ENCODE results near the gene LBHD2. TPM values are rescaled to one million over a fixed set of nuclear protein-coding genes. Genes with fewer than 3 reads are reported as not detected.

Gene LBHD2
- total and polyA plus RNA-seq, 2 of the 13 experiments (the other 11 are each of a cell fraction or from before 2014, with no cell fraction given), result 0.67 to 1.00 TPM

DNA sequence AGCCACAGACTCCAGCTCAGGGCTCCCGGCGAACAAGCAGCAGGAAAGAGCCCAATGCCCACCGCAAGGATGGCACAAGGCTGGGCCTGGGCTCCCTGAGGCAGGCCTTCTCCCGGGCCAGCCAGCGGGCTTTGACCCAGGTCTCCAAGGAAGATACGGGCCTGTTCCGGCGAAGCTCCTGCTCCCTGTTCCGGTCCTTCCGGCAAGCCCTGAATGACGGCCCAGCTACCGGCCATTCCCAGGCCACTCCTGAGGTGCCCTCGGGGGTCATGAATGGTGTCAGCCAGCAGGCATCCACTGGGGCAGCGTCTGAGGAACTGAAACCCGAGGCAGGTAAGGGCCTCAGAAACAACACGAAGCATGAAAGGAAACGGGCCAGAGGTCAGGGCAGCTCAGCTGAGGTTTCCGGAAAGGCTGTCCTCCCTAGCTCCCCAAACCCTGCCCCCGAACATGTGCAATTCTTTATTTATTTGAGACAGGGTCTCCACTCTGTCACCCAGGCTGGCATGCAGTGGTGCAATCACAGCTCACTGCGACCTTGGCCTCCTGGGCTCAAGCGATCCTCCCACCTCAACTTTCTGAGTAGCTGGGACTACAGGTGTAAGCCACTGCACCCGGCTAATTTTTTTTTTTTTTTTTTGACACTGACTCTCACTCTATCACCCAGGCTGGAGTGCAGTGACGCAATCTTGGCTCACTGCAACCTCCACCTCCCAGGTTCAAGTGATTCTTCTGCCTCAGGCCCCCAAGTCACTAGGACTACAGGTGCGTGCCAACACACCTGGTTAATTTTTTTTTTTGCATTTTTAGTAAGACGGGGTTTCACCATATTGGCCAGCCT lies 16.5 kb downstream of the LBHD2 start (continued):
- TF ChIP-seq, protein P1, sequence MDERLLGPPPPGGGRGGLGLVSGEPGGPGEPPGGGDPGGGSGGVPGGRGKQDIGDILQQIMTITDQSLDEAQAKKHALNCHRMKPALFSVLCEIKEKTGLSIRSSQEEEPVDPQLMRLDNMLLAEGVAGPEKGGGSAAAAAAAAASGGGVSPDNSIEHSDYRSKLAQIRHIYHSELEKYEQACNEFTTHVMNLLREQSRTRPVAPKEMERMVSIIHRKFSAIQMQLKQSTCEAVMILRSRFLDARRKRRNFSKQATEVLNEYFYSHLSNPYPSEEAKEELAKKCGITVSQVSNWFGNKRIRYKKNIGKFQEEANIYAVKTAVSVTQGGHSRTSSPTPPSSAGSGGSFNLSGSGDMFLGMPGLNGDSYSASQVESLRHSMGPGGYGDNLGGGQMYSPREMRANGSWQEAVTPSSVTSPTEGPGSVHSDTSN (CRISPR knock-in tag; IDR thresholded peaks at IDR 0.05), result no peak
- no peak for TF ChIP-seq SMARCC2 (IDR thresholded peaks at IDR 0.05)
- TF ChIP-seq, protein P2, sequence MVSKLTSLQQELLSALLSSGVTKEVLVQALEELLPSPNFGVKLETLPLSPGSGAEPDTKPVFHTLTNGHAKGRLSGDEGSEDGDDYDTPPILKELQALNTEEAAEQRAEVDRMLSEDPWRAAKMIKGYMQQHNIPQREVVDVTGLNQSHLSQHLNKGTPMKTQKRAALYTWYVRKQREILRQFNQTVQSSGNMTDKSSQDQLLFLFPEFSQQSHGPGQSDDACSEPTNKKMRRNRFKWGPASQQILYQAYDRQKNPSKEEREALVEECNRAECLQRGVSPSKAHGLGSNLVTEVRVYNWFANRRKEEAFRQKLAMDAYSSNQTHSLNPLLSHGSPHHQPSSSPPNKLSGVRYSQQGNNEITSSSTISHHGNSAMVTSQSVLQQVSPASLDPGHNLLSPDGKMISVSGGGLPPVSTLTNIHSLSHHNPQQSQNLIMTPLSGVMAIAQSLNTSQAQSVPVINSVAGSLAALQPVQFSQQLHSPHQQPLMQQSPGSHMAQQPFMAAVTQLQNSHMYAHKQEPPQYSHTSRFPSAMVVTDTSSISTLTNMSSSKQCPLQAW (CRISPR knock-in tag; IDR thresholded peaks at IDR 0.05), result peak; percentile 85
- no peak for TF ChIP-seq ARID2 (CRISPR knock-in tag; IDR thresholded peaks at IDR 0.05; ENCODE audit: borderline replicate concordance)
- TF ChIP-seq, protein P3, sequence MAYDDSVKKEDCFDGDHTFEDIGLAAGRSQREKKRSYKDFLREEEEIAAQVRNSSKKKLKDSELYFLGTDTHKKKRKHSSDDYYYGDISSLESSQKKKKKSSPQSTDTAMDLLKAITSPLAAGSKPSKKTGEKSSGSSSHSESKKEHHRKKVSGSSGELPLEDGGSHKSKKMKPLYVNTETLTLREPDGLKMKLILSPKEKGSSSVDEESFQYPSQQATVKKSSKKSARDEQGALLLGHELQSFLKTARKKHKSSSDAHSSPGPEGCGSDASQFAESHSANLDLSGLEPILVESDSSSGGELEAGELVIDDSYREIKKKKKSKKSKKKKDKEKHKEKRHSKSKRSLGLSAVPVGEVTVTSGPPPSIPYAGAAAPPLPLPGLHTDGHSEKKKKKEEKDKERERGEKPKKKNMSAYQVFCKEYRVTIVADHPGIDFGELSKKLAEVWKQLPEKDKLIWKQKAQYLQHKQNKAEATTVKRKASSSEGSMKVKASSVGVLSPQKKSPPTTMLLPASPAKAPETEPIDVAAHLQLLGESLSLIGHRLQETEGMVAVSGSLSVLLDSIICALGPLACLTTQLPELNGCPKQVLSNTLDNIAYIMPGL (CRISPR knock-in tag; IDR thresholded peaks at IDR 0.05; ENCODE audit: borderline replicate concordance in 1 of 2, low read depth in 1 of 2), result peak; percentile 66 to 77
- TF ChIP-seq MYC (CRISPR knock-in tag; IDR thresholded peaks at IDR 0.05; ENCODE audit: borderline replicate concordance), result peak; percentile 78
- peak; percentile 83; the same call in 1 of the 2 replicates for TF ChIP-seq ZNF343 (CRISPR knock-in tag; IDR thresholded peaks at IDR 0.05)
- no peak for TF ChIP-seq ZNF484 (CRISPR knock-in tag; IDR thresholded peaks at IDR 0.05; ENCODE audit: borderline replicate concordance, low read depth)
- TF ChIP-seq U2AF1 (optimal IDR thresholded peaks at IDR 0.05; ENCODE audit: low read depth, low read length), result no peak
- TF ChIP-seq ZNF724P (CRISPR knock-in tag; IDR thresholded peaks at IDR 0.05; ENCODE audit: borderline replicate concordance), result no peak
- peak; percentile 72; the same call in 1 of the 2 replicates for TF ChIP-seq ZBTB8A (CRISPR knock-in tag; IDR thresholded peaks at IDR 0.05; ENCODE audit: borderline replicate concordance, low read depth)
- TF ChIP-seq FOXP1 (IDR thresholded peaks at IDR 0.05), result no peak
- peak; percentile 64; the same call in 1 of the 2 replicates for TF ChIP-seq FOXP1 (CRISPR knock-in tag; IDR thresholded peaks at IDR 0.05)
- peak; percentile 75 for TF ChIP-seq DPF2 (CRISPR knock-in tag; IDR thresholded peaks at IDR 0.05; ENCODE audit: borderline replicate concordance, low read depth)
- TF ChIP-seq SP5 (CRISPR knock-in tag; IDR thresholded peaks at IDR 0.05; ENCODE audit: borderline replicate concordance, low read depth), result peak; percentile 94
- TF ChIP-seq, protein P4, sequence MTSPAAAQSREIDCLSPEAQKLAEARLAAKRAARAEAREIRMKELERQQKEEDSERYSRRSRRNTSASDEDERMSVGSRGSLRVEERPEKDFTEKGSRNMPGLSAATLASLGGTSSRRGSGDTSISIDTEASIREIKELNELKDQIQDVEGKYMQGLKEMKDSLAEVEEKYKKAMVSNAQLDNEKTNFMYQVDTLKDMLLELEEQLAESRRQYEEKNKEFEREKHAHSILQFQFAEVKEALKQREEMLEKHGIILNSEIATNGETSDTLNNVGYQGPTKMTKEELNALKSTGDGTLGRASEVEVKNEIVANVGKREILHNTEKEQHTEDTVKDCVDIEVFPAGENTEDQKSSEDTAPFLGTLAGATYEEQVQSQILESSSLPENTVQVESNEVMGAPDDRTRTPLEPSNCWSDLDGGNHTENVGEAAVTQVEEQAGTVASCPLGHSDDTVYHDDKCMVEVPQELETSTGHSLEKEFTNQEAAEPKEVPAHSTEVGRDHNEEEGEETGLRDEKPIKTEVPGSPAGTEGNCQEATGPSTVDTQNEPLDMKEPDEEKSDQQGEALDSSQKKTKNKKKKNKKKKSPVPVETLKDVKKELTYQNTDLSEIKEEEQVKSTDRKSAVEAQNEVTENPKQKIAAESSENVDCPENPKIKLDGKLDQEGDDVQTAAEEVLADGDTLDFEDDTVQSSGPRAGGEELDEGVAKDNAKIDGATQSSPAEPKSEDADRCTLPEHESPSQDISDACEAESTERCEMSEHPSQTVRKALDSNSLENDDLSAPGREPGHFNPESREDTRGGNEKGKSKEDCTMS (CRISPR knock-in tag; conservative IDR thresholded peaks at IDR 0.05), result no peak
- peak; percentile 47; the same call in 1 of the 2 replicates for TF ChIP-seq KDM1A (CRISPR knock-in tag; IDR thresholded peaks at IDR 0.05)
- 0 out of 2 replicates have a peak, but pooled peaks have one; percentile 61 for TF ChIP-seq DNMT1 (CRISPR knock-in tag; IDR thresholded peaks at IDR 0.05)
- TF ChIP-seq, protein P5, sequence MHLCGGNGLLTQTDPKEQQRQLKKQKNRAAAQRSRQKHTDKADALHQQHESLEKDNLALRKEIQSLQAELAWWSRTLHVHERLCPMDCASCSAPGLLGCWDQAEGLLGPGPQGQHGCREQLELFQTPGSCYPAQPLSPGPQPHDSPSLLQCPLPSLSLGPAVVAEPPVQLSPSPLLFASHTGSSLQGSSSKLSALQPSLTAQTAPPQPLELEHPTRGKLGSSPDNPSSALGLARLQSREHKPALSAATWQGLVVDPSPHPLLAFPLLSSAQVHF (CRISPR knock-in tag; IDR thresholded peaks at IDR 0.05), result no peak
- TF ChIP-seq NCOA1 (CRISPR knock-in tag; IDR thresholded peaks at IDR 0.05), result no peak
- TF ChIP-seq ZSCAN21 (CRISPR knock-in tag; IDR thresholded peaks at IDR 0.05; ENCODE audit: borderline replicate concordance), result peak; percentile 96
- TF ChIP-seq ZNF317 (CRISPR knock-in tag; IDR thresholded peaks at IDR 0.05), result no peak
